ENCODE results near the gene OR2A5. TPM values are rescaled to one million over a fixed set of nuclear protein-coding genes. Genes with fewer than 3 reads are reported as not detected.

Gene OR2A5
- total and polyA plus RNA-seq, 3 experiments from 2014 or later = not detected

- peak overlapping the region in 1 of 8 donors; percentile 7 for H3K27ac Mint-ChIP-seq
- no peak overlapping the region for H3K27ac ChIP-seq (ENCODE audit: low read depth, low read length)
- CTCF ChIA-PET = no interaction called here
Observed at GRCh38 chr7:144026203-144026883, 22.4 kb upstream of the OR2A5 start.

GRCh38 chr7:144027070-144027469, 21.7 kb upstream of the OR2A5 start:
- DNase-seq = no peak
- H3K4me3 ChIP-seq (ENCODE audit: low read length) = no peak overlapping the region
- no peaks in the 10 kb centered on the region for H3K27me3 ChIP-seq (ENCODE audit: insufficient read depth, low read length, poor library complexity, severe bottlenecking)
- H3K36me3 ChIP-seq (ENCODE audit: insufficient read depth, low read length) = no peaks in the 10 kb centered on the region
- Mint-ChIP-seq H3K27ac (no peak overlapping the region), H3K9me3 (no peaks in the 10 kb centered on the region), H3K36me3 (no peaks in the 10 kb centered on the region), H3K27me3 (peaks cover 5 to 14% of the 10 kb centered on the region in 2 donors), H3K4me3 (no peak overlapping the region), H3K4me1 (no peaks in the 10 kb centered on the region)
- ChIA-PET POLR2A (no interaction called here), CTCF (no interaction called here)
- no peaks in the 10 kb centered on the region for H3K9me3 ChIP-seq (ENCODE audit: low read length)
- H3K27ac ChIP-seq (ENCODE audit: low read depth, low read length) = no peak overlapping the region
- H3K4me1 ChIP-seq (ENCODE audit: insufficient read depth, low read length) = no peaks in the 10 kb centered on the region

More at GRCh38 chr7:144026203-144026883, 22.4 kb upstream of the OR2A5 start:
- Mint-ChIP-seq H3K36me3 (no peaks in the 10 kb centered on the region), H3K4me3 (no peak overlapping the region), H3K4me1 (no peaks in the 10 kb centered on the region), H3K9me3 (no peaks in the 10 kb centered on the region), H3K27me3 (peaks cover 5 to 7% of the 10 kb centered on the region in 2 donors)
- H3K4me3 ChIP-seq (ENCODE audit: low read length) = no peak overlapping the region
- no peaks in the 10 kb centered on the region for H3K4me1 ChIP-seq (ENCODE audit: insufficient read depth, low read length)
- no peaks in the 10 kb centered on the region for H3K27me3 ChIP-seq (ENCODE audit: insufficient read depth, low read length, poor library complexity, severe bottlenecking)
- H3K9me3 ChIP-seq (ENCODE audit: low read length) = no peaks in the 10 kb centered on the region
- POLR2A ChIA-PET = no interaction called here
- DNase-seq = no peak
- H3K36me3 ChIP-seq (ENCODE audit: insufficient read depth, low read length) = no peaks in the 10 kb centered on the region

- Mint-ChIP-seq H3K27me3 (peaks cover 7 to 20% of the 10 kb centered on the region in 2 donors), H3K27ac (no peak overlapping the region), H3K4me3 (no peak overlapping the region), H3K36me3 (no peaks in the 10 kb centered on the region), H3K9me3 (no peaks in the 10 kb centered on the region), H3K4me1 (no peaks in the 10 kb centered on the region)
- POLR2A ChIA-PET = no interaction called here
- H3K36me3 ChIP-seq (ENCODE audit: insufficient read depth, low read length) = no peaks in the 10 kb centered on the region
- no peaks in the 10 kb centered on the region for H3K27me3 ChIP-seq (ENCODE audit: insufficient read depth, low read length, poor library complexity, severe bottlenecking)
- H3K27ac ChIP-seq (ENCODE audit: low read depth, low read length) = no peak overlapping the region
- H3K4me1 ChIP-seq (ENCODE audit: insufficient read depth, low read length) = no peaks in the 10 kb centered on the region
- CTCF ChIA-PET = no interaction called here
- no peaks in the 10 kb centered on the region for H3K9me3 ChIP-seq (ENCODE audit: low read length)
- no peak for DNase-seq
- H3K4me3 ChIP-seq (ENCODE audit: low read length) = no peak overlapping the region
Observed at GRCh38 chr7:144027974-144028373, 20.8 kb upstream of the OR2A5 start.

- Mint-ChIP-seq H3K27me3 (peaks cover 8 to 25% of the 10 kb centered on the region in 2 donors), H3K36me3 (no peaks in the 10 kb centered on the region), H3K4me1 (no peaks in the 10 kb centered on the region), H3K4me3 (no peak overlapping the region), H3K9me3 (no peaks in the 10 kb centered on the region), H3K27ac (no peak overlapping the region)
- Histone ChIP-seq H3K27me3 (ENCODE audit: insufficient read depth, low read length, poor library complexity, severe bottlenecking) (no peaks in the 10 kb centered on the region), H3K27ac (ENCODE audit: low read depth, low read length) (no peak overlapping the region), H3K36me3 (ENCODE audit: insufficient read depth, low read length) (no peaks in the 10 kb centered on the region), H3K4me3 (ENCODE audit: low read length) (no peak overlapping the region), H3K4me1 (ENCODE audit: insufficient read depth, low read length) (no peaks in the 10 kb centered on the region), H3K9me3 (ENCODE audit: low read length) (no peaks in the 10 kb centered on the region)
- ChIA-PET CTCF (no interaction called here), POLR2A (no interaction called here)
- no peak for DNase-seq
Observed at GRCh38 chr7:144028547-144028946, 20.2 kb upstream of the OR2A5 start.

- H3K4me1 ChIP-seq (ENCODE audit: insufficient read depth, low read length) = no peaks in the 10 kb centered on the region
- Mint-ChIP-seq H3K4me1 (no peaks in the 10 kb centered on the region), H3K27me3 (peaks cover 9 to 42% of the 10 kb centered on the region in 2 donors), H3K9me3 (no peaks in the 10 kb centered on the region), H3K36me3 (no peaks in the 10 kb centered on the region), H3K27ac (no peak overlapping the region), H3K4me3 (no peak overlapping the region)
- DNase-seq = no peak
- no peak overlapping the region for H3K4me3 ChIP-seq (ENCODE audit: low read length)
- no peaks in the 10 kb centered on the region for H3K9me3 ChIP-seq (ENCODE audit: low read length)
- H3K27me3 ChIP-seq (ENCODE audit: insufficient read depth, low read length, poor library complexity, severe bottlenecking) = no peaks in the 10 kb centered on the region
- POLR2A ChIA-PET = no interaction called here
- CTCF ChIA-PET = no interaction called here
- H3K36me3 ChIP-seq (ENCODE audit: insufficient read depth, low read length) = no peaks in the 10 kb centered on the region
- H3K27ac ChIP-seq (ENCODE audit: low read depth, low read length) = no peak overlapping the region
Observed at GRCh38 chr7:144032516-144032915, 16.2 kb upstream of the OR2A5 start.

GRCh38 chr7:144032985-144033709, 15.6 kb upstream of the OR2A5 start:
- Histone ChIP-seq H3K4me1 (ENCODE audit: insufficient read depth, low read length) (no peaks in the 10 kb centered on the region), H3K27me3 (ENCODE audit: insufficient read depth, low read length, poor library complexity, severe bottlenecking) (no peaks in the 10 kb centered on the region), H3K36me3 (ENCODE audit: insufficient read depth, low read length) (no peaks in the 10 kb centered on the region), H3K4me3 (ENCODE audit: low read length) (no peak overlapping the region), H3K27ac (ENCODE audit: low read depth, low read length) (no peak overlapping the region), H3K9me3 (ENCODE audit: low read length) (no peaks in the 10 kb centered on the region)
- Mint-ChIP-seq H3K9me3 (no peaks in the 10 kb centered on the region), H3K27ac (no peak overlapping the region), H3K36me3 (no peaks in the 10 kb centered on the region), H3K27me3 (peaks cover 9 to 43% of the 10 kb centered on the region in 2 donors), H3K4me1 (no peaks in the 10 kb centered on the region), H3K4me3 (no peak overlapping the region)
- ChIA-PET POLR2A (no interaction called here), CTCF (no interaction called here)
- no peak for DNase-seq

- Histone ChIP-seq H3K9me3 (ENCODE audit: low read length) (no peaks in the 10 kb centered on the region), H3K4me1 (ENCODE audit: insufficient read depth, low read length) (no peaks in the 10 kb centered on the region), H3K36me3 (ENCODE audit: insufficient read depth, low read length) (no peaks in the 10 kb centered on the region), H3K4me3 (ENCODE audit: low read length) (no peak overlapping the region), H3K27ac (ENCODE audit: low read depth, low read length) (no peak overlapping the region), H3K27me3 (ENCODE audit: insufficient read depth, low read length, poor library complexity, severe bottlenecking) (no peaks in the 10 kb centered on the region)
- Mint-ChIP-seq H3K27me3 (peaks cover 8 to 46% of the 10 kb centered on the region in 2 donors), H3K4me3 (no peak overlapping the region), H3K27ac (no peak overlapping the region), H3K4me1 (no peaks in the 10 kb centered on the region), H3K36me3 (no peaks in the 10 kb centered on the region), H3K9me3 (no peaks in the 10 kb centered on the region)
- no peak for DNase-seq
- ChIA-PET POLR2A (no interaction called here), CTCF (no interaction called here)
Observed at GRCh38 chr7:144035385-144035784, 13.4 kb upstream of the OR2A5 start.

- H3K27ac Mint-ChIP-seq = no peak overlapping the region
- no peaks in the 10 kb centered on the region for H3K9me3 Mint-ChIP-seq
- Histone ChIP-seq H3K27ac (ENCODE audit: low read depth, low read length) (no peak overlapping the region), H3K36me3 (ENCODE audit: insufficient read depth, low read length) (no peaks in the 10 kb centered on the region), H3K4me1 (ENCODE audit: insufficient read depth, low read length) (no peaks in the 10 kb centered on the region), H3K27me3 (ENCODE audit: insufficient read depth, low read length, poor library complexity, severe bottlenecking) (no peaks in the 10 kb centered on the region), H3K9me3 (ENCODE audit: low read length) (no peaks in the 10 kb centered on the region), H3K4me3 (ENCODE audit: low read length) (no peak overlapping the region)
- no peak for DNase-seq
- CTCF ChIA-PET = no interaction called here
- H3K36me3 Mint-ChIP-seq = no peaks in the 10 kb centered on the region
- POLR2A ChIA-PET = no interaction called here
- no peaks in the 10 kb centered on the region for H3K4me1 Mint-ChIP-seq
- H3K27me3 Mint-ChIP-seq = peaks cover 7 to 42% of the 10 kb centered on the region in 2 donors
- no peak overlapping the region for H3K4me3 Mint-ChIP-seq
Observed at GRCh38 chr7:144036302-144036885, 12.4 kb upstream of the OR2A5 start.
